ENCODE measurements around the gene PEA15.

The PEA15 gene

DNA sequence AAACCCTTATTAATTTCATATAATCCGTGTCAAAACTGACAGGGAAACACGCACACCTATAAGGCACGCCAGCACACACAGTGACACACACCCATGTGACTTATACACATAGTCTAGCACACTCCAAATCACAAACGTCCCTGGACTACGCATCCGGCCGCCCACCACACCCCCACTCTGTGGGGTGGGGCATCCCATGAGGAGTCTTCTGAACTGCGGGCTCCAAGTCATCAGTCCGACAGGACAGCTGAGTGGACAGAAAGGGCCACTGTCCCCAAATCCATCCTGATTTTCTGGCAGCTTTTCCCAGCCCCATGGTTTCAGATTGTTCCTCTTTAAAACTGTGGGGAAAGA is 829 bp downstream of the PEA15 start:
- in situ Hi-C loops (cut with MboI; ENCODE audit: low pct_unique_long_range_greater_than_20kb, low sequenced_read_pairs, unreplicated experiment) = no loop called here
- DNase-seq (ENCODE audit: low spot score) = peak; percentile 65
- TF ChIP-seq, protein P1, sequence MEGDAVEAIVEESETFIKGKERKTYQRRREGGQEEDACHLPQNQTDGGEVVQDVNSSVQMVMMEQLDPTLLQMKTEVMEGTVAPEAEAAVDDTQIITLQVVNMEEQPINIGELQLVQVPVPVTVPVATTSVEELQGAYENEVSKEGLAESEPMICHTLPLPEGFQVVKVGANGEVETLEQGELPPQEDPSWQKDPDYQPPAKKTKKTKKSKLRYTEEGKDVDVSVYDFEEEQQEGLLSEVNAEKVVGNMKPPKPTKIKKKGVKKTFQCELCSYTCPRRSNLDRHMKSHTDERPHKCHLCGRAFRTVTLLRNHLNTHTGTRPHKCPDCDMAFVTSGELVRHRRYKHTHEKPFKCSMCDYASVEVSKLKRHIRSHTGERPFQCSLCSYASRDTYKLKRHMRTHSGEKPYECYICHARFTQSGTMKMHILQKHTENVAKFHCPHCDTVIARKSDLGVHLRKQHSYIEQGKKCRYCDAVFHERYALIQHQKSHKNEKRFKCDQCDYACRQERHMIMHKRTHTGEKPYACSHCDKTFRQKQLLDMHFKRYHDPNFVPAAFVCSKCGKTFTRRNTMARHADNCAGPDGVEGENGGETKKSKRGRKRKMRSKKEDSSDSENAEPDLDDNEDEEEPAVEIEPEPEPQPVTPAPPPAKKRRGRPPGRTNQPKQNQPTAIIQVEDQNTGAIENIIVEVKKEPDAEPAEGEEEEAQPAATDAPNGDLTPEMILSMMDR (IDR thresholded peaks at IDR 0.05; ENCODE audit: extremely low read depth, insufficient read depth, missing control alignments) = no peak

DNA sequence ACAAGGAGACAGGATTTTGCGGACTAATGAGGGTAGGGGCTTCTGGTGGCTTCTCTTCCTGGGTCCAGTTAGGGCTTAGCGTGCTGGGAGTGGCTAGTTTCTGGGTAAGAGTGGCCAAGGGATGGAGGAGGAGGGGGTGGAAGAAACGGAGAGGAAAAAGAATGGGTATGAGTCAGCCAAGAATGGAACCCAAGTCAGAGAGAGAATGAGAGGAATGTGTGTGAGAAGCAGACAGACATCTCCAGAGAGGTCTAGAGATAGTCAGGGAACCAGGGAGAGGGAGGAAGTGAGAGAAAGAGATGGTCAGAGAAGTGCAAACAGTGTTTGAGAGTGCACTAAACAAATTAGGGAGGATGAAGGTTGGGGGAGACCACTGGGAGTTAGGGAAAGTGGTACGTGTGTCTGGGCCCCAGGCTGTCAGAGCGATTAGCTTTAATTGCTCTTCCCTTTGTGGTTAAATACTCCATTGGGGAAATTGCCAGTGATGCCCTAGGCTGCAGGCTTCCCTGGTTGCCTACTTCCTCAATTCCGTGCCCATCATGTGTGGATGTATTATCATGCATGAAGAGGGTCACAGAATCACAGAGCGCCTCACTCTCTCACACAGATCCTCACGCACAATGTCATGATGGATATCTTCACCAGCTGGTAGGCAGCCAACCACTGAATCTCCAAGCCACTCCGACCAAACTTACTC is 1.4 kb downstream of the PEA15 start:
- peak; percentile 44 for DNase-seq (ENCODE audit: low spot score)
- in situ Hi-C loops (cut with MboI; ENCODE audit: low pct_unique_long_range_greater_than_20kb, low sequenced_read_pairs, unreplicated experiment) = no loop called here
- TF ChIP-seq, protein P1 (IDR thresholded peaks at IDR 0.05; ENCODE audit: extremely low read depth, insufficient read depth, missing control alignments) = no peak

DNA sequence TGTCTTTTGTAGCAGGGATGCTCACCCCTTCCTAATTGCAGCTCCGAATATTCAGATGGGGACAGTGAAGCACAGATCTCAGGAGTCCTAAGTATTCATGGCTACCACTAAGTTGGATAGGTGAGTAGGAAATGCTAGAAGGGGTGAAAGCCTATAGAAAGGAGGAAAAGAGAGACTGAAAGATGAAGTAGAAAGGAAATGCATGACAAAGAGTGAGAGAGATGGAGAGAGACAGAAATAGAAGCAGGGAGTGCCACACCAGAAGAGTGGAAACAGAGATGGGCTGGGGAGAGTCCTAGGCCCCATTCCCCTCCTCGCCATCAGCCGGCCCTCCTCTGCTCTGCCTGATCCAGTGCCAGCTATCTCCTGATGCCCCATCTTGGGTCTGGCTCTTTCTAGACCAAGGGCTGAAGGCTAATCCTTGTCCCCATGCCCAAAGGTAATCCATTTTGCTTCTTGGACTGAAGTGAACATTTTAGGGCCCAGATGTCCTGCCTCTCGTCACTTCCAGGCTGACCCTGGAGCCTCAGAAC is 2.0 kb downstream of the PEA15 start:
- DNase-seq (ENCODE audit: low spot score) = no peak
- TF ChIP-seq, protein P1 (IDR thresholded peaks at IDR 0.05; ENCODE audit: extremely low read depth, insufficient read depth, missing control alignments) = no peak
- in situ Hi-C loops (cut with MboI; ENCODE audit: low pct_unique_long_range_greater_than_20kb, low sequenced_read_pairs, unreplicated experiment) = no loop called here

DNA sequence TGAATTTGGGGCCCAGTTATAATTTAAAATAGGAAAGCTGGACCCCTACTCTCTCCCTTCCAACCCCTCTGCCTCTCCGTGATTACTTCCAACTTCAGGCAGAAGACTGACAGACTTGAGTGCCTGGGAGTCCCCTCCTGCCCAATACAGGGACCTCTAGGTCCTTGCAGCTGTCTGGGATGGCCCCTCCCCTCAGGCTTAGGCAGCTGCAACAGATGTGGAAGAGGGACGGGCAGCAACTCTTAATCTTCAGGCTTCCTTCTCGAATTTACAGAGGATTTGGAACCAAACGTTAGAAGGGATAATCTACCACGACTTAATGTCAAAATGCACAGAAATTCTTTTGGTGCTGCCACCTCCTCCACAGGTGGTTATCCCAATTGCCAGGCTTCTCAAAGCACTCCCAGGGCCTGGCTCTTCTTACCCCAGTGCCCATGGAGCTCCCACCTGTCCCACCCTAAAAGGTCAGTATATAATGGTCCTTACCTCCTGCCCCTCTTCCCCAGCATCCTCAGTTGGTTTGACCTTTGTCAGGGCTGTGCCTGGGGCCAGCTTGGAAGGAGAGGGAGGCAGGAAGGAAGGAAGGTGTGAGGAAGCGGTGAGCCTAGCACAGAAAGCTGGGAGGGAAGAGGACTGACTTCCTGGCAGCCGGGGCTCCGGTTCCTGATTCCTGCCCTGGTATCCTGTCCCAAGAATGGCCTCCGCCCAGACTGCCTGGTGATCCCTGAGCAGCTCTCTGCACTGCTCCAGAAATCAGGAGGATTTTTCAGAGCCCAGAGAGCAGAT is 2.8 kb downstream of the PEA15 start:
- in situ Hi-C loops (cut with MboI; ENCODE audit: low pct_unique_long_range_greater_than_20kb, low sequenced_read_pairs, unreplicated experiment) = no loop called here

DNA sequence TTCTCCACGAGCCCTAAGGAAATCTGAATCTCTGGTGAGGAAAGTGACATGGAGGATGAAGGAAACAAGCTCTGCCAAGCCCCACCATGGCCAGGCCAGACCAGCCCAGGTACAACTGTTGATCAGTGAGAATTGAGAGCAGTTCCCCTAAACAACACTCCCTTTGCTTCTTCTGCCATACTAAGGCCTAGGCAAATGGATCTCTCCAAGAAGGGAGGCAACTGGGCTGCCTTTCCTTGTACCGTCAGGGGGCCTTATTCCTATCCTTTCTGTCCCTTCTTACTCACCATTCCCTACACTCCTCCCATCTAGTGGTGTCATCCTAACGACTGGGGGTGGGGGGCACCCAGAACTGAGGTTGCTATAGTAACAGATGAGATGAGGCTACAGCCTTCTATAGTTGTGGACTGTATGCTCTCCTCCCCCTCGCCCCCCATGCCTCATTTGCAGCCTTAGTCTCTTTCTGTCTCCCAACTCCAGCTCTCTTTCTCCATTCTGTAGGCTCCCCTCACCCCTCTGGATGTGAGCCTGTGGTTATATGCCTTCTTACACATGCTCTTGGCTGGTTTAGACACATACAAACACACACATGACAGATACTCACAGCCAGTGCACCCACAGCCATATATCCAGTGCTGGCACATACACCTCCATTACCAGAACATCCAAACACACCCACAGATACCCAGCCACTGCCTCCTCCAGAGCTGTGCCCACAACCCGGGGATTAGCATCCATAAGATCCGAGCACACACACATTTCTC is 3.6 kb downstream of the PEA15 start:
- TF ChIP-seq, protein P1 (IDR thresholded peaks at IDR 0.05; ENCODE audit: extremely low read depth, insufficient read depth, missing control alignments) = no peak
- in situ Hi-C loops (cut with MboI; ENCODE audit: low pct_unique_long_range_greater_than_20kb, low sequenced_read_pairs, unreplicated experiment) = no loop called here
- DNase-seq (ENCODE audit: low spot score) = no peak

More for the DNA sequence above, 2.8 kb downstream of the PEA15 start:
- no peak for DNase-seq (ENCODE audit: low spot score)
- TF ChIP-seq, protein P1 (IDR thresholded peaks at IDR 0.05; ENCODE audit: extremely low read depth, insufficient read depth, missing control alignments) = no peak

DNA sequence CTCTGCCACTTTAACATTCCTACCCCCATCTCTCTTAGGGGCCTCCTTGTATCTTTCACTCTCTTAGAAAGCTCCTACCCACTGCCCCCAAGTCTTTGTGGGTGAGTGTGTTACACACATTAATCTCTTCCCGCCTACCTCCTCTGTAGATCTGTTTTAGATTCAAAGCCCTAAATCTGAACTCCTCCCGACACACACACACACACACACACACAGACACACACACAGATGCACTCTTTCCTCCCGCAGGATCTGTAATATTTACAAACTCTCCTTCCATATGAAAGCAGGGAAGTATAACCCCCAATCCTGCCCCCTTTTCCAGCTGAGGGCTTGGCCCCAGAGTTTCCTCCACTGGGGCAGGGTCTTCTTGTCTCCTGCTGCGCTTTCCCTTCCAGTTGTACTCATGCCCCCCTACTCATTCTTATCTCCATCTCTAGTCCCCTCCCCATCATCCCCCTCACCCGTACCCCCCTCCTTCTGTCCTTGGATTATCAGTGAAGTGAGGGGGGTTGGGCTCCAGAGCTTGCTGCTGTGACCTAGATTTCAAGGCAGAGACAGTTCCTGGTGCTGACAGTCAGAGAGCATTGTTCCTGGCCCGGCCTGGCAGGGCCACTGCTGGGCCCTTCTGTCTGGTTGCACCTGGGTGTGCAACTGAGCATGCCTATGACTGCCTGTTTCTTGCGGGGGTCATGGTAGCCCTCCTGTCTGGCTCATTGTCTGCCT is 4.3 kb downstream of the PEA15 start:
- DNase-seq (ENCODE audit: low spot score) = no peak
- in situ Hi-C loops (cut with MboI; ENCODE audit: low pct_unique_long_range_greater_than_20kb, low sequenced_read_pairs, unreplicated experiment) = no loop called here
- TF ChIP-seq, protein P1 (IDR thresholded peaks at IDR 0.05; ENCODE audit: extremely low read depth, insufficient read depth, missing control alignments) = no peak
